Psoas muscle (tissue), 8 donors: ENCODE measurements around the gene TAS1R1. TPM values are rescaled to one million over a fixed set of nuclear protein-coding genes. Genes with fewer than 3 reads are reported as not detected.

Source experiments
- ATAC-seq, 4 donors: fragments of 200-7000 bp; cut with Tn5 transposase; one replicate each; pipeline ENCODE4 v1.9.1; 2020; ENCODE audit warnings: moderate library complexity in 3 of 4, mild to moderate bottlenecking in 2 of 4
- DNase-seq, 2 donors: peaks; one replicate each; pipeline ENCODE4 v3.0.0-alpha.2; 2020
- H3K27ac ChIP-seq: fragments of 200-600 bp; one replicate; pipeline ENCODE4 v1.8.0; 2022
- H3K27me3 ChIP-seq, 3 donors: fragments of 200-600 bp in 1 of 3; one replicate each; pipeline versions ENCODE4 v1.6.1 to v1.8.0; 2013 to 2022; ENCODE audit warnings: low read length in 2 of 3, mild to moderate bottlenecking in 2 of 3, moderate library complexity in 1 of 3; ENCODE audit not compliant: insufficient read depth in 3 of 3
- H3K36me3 ChIP-seq, 2 donors: fragments of 200-600 bp in 1 of 2; one replicate each; pipeline versions ENCODE4 v1.6.1 to v1.8.0; 2013 to 2022; ENCODE audit warnings: low read depth in 1 of 2, mild to moderate bottlenecking in 1 of 2, moderate library complexity in 1 of 2; ENCODE audit not compliant: insufficient read depth in 1 of 2
- H3K4me1 ChIP-seq: fragments of 200-600 bp; one replicate; pipeline ENCODE4 v1.8.0; 2022
- H3K4me3 ChIP-seq: fragments of 200-600 bp; one replicate; pipeline ENCODE4 v1.8.0; 2022; ENCODE audit warnings: mild to moderate bottlenecking
- H3K9me3 ChIP-seq: fragments of 200-600 bp; one replicate; pipeline ENCODE4 v1.8.0; 2022
- WGBS, 3 donors: extraction: QIAGEN DNeasy Blood & Tissue Kit; methylation state at CpG; one replicate each; pipeline versions ENCODE4 v1.1.6 to v1.1.7; 2013; 5-methylcytosine and 5-hydroxymethylcytosine counted together
- intact Hi-C, 2 donors: fragments of 100-400 bp; cut with DNase I; formaldehyde crosslinking; loops; one replicate each; pipeline versions ENCODE4 v1.11.0 to v1.14.2; 2022
- polyA plus RNA-seq, 3 donors: library from polyadenylated mRNA; stranded (reverse); fragments of 200-250 nt; gene quantifications; one replicate each; pipeline ENCODE4 v1.2.3, GENCODE V29; 2013
- total RNA-seq, 4 donors: library from RNA; stranded (reverse); fragmentation: NEBNext Ultra II Directional in 2 of 4; extraction: Animal tissue kit (Norgen Biotek cat#: 25700) in 2 of 4; gene quantifications; one replicate each; pipeline versions ENCODE4 v1.2.1 to v1.2.4, GENCODE V29; 2021 to 2023
- TF ChIP-seq, protein P1 (sequence below): fragments of 200-600 bp; IDR thresholded peaks from one replicate; pipeline ENCODE4 v1.8.0; 2022; ENCODE audit warnings: antibody characterized with exemption
- donor health status: healthy with polysubstance abuse.
- donor health status: DM: no; HTN: no; CAD: no; lungs with moderate emphysema.
- donor health status: Bipolar disorder and iron deficiency.
- donor health status: healthy.
- donor health status: DM: yes; HTN: yes; CAD: no.
- donor health status: DM: no; HTN: no; CAD: no.
- donor health status: DM: no; HTN: no; CAD: no.
- donor health status: DM: yes; HTN: yes; CAD: no.

Gene TAS1R1
- total and polyA plus RNA-seq, 7 donors: 0.04 to 0.16 TPM; not detected in 5

GRCh38 chr1:6624710-6625583 is 69.8 kb downstream of the TAS1R1 start, which contains the start of gene THAP3:
THAP3 (plus strand) TSS chr1:6624868; CDS start chr1:6625219, 351 bp downstream.
- TF ChIP-seq, protein P1, sequence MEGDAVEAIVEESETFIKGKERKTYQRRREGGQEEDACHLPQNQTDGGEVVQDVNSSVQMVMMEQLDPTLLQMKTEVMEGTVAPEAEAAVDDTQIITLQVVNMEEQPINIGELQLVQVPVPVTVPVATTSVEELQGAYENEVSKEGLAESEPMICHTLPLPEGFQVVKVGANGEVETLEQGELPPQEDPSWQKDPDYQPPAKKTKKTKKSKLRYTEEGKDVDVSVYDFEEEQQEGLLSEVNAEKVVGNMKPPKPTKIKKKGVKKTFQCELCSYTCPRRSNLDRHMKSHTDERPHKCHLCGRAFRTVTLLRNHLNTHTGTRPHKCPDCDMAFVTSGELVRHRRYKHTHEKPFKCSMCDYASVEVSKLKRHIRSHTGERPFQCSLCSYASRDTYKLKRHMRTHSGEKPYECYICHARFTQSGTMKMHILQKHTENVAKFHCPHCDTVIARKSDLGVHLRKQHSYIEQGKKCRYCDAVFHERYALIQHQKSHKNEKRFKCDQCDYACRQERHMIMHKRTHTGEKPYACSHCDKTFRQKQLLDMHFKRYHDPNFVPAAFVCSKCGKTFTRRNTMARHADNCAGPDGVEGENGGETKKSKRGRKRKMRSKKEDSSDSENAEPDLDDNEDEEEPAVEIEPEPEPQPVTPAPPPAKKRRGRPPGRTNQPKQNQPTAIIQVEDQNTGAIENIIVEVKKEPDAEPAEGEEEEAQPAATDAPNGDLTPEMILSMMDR: no peak
- intact Hi-C loops: loop anchor here in 1 of 2 donors (5.0 kb wide), 1 partner anchor 38 kb away; no protein-coding TSS in a partner anchor

GRCh38 chr1:6625584-6626149 is 70.6 kb downstream of the TAS1R1 start:
- H3K27me3 ChIP-seq: no peaks in the 10 kb centered on the region
- intact Hi-C loops: no loop called here

More at GRCh38 chr1:6624710-6625583, 69.8 kb downstream of the TAS1R1 start, which contains the start of gene THAP3:
- Histone ChIP-seq H3K36me3 (peaks cover 0 to 72% of the 10 kb centered on the region in 2 donors), H3K4me3 (peak within 1 kb of the TSS; percentile 89), H3K4me1 (peaks cover 12% of the 10 kb centered on the region), H3K9me3 (no peaks in the 10 kb centered on the region), H3K27me3 (no peaks in the 10 kb centered on the region), H3K27ac (peak within 1 kb of the TSS; percentile 84)
- 1% methylated on average over 43 to 73 of the region's 73 CpGs for WGBS, 3 donors
- DNase-seq (peak; percentile 90 to 94), ATAC-seq (peak; percentile 92 to 95 (median 92))

DNA sequence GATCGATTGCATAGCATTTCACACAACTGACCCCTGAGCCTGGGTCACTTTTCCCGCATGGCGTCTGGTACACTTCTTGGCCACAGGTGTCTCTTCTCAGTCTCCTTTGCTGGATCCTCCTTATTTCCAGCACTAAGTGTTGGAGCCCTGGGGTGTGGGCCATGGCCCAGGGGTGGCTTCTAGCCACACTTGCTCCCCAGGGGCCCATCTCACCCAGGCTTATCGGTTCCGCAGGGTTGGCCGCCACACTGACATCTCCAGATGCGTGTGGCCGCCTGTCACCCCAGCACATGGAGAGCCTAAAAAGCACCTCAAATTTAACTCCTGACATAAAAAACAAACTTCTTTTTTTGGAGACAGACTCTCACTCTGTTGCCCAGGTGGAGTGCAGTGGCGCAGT is 71.9 kb downstream of the TAS1R1 start:
- H3K4me3 ChIP-seq: no peak overlapping the region
- TF ChIP-seq, protein P1: no peak
- H3K4me1 ChIP-seq: peaks cover 12% of the 10 kb centered on the region
- intact Hi-C loops: no loop called here
- H3K9me3 ChIP-seq: no peaks in the 10 kb centered on the region
- WGBS, 3 donors: 85 to 97% (median 94%) methylated on average over 9 of the region's 9 CpGs
- DNase-seq (no peak), ATAC-seq (no peak)
- H3K27me3 ChIP-seq: no peaks in the 10 kb centered on the region
- peaks cover 0 to 72% of the 10 kb centered on the region in 2 donors for H3K36me3 ChIP-seq
- no peak overlapping the region for H3K27ac ChIP-seq

More at GRCh38 chr1:6625584-6626149, 70.6 kb downstream of the TAS1R1 start:
- H3K27ac ChIP-seq: peak overlapping the region; percentile 84
- no peaks in the 10 kb centered on the region for H3K9me3 ChIP-seq
- ATAC-seq (peak in 2 of 4 donors; percentile 29 to 30), DNase-seq (no peak)
- 4 to 6% (median 4%) methylated on average over 24 to 32 of the region's 32 CpGs for WGBS, 3 donors
- H3K4me1 ChIP-seq: peaks cover 12% of the 10 kb centered on the region
- peaks cover 0 to 72% of the 10 kb centered on the region in 2 donors for H3K36me3 ChIP-seq
- peak overlapping the region; percentile 89 for H3K4me3 ChIP-seq
- TF ChIP-seq, protein P1: no peak

- H3K36me3 ChIP-seq: peaks cover 0 to 72% of the 10 kb centered on the region in 2 donors
- 51 to 72% (median 54%) methylated on average over 21 of the region's 21 CpGs for WGBS, 3 donors
- H3K27ac ChIP-seq: no peak overlapping the region
- intact Hi-C loops: no loop called here
- TF ChIP-seq, protein P1: no peak
- ATAC-seq: no peak
- H3K4me1 ChIP-seq: peaks cover 12% of the 10 kb centered on the region
- no peak for DNase-seq
- no peak overlapping the region for H3K4me3 ChIP-seq
- no peaks in the 10 kb centered on the region for H3K9me3 ChIP-seq
- H3K27me3 ChIP-seq: no peaks in the 10 kb centered on the region
These were observed 72.9 kb downstream of the TAS1R1 start for GRCh38 chr1:6627841-6628545.
